ENCODE data around the gene TFPI. TPM values are rescaled to one million over a fixed set of nuclear protein-coding genes. Genes with fewer than 3 reads are reported as not detected.

TFPI gene
- total RNA-seq, 1 donor from 2014 or later, result 366 TPM

GRCh38 chr2:187434342-187434785 lies 119.9 kb downstream of the TFPI start:
- DNase-seq (no peak), ATAC-seq (no peak)
- H3K4me1 ChIP-seq, result no peaks in the 10 kb centered on the region
- no peak for TF ChIP-seq CTCF (IDR thresholded peaks at IDR 0.05)
- H3K27ac ChIP-seq, result no peak overlapping the region
- no peaks in the 10 kb centered on the region for H3K36me3 ChIP-seq
- no peak overlapping the region for H3K4me3 ChIP-seq
- H3K27me3 ChIP-seq, result no peaks in the 10 kb centered on the region
- intact Hi-C loops (cut with DNase I), result no loop called here
- H3K9me3 ChIP-seq, result no peaks in the 10 kb centered on the region

GRCh38 chr2:187431911-187432310 lies 122.3 kb downstream of the TFPI start:
- no peaks in the 10 kb centered on the region for H3K36me3 ChIP-seq
- intact Hi-C loops (cut with DNase I), result no loop called here
- TF ChIP-seq CTCF (IDR thresholded peaks at IDR 0.05), result no peak
- ATAC-seq (no peak), DNase-seq (no peak)
- no peak overlapping the region for H3K4me3 ChIP-seq
- H3K27me3 ChIP-seq, result no peaks in the 10 kb centered on the region
- no peaks in the 10 kb centered on the region for H3K9me3 ChIP-seq
- no peak overlapping the region for H3K27ac ChIP-seq
- no peaks in the 10 kb centered on the region for H3K4me1 ChIP-seq

GRCh38 chr2:187429989-187430388 lies 124.2 kb downstream of the TFPI start:
- Histone ChIP-seq H3K27ac (no peak overlapping the region), H3K36me3 (no peaks in the 10 kb centered on the region), H3K27me3 (no peaks in the 10 kb centered on the region), H3K4me3 (no peak overlapping the region), H3K4me1 (no peaks in the 10 kb centered on the region), H3K9me3 (no peaks in the 10 kb centered on the region)
- intact Hi-C loops (cut with DNase I), result no loop called here
- no peak for TF ChIP-seq CTCF (IDR thresholded peaks at IDR 0.05)
- ATAC-seq, result no peak
- no peak for DNase-seq

GRCh38 chr2:187424146-187424545 lies 130.1 kb downstream of the TFPI start:
- Histone ChIP-seq H3K9me3 (no peaks in the 10 kb centered on the region), H3K36me3 (no peaks in the 10 kb centered on the region), H3K27me3 (no peaks in the 10 kb centered on the region), H3K27ac (no peak overlapping the region), H3K4me3 (no peak overlapping the region), H3K4me1 (no peaks in the 10 kb centered on the region)
- DNase-seq (no peak), ATAC-seq (no peak)
- intact Hi-C loops (cut with DNase I), result no loop called here
- no peak for TF ChIP-seq CTCF (IDR thresholded peaks at IDR 0.05)

GRCh38 chr2:187422282-187422681 lies 132.0 kb downstream of the TFPI start:
- Histone ChIP-seq H3K9me3 (no peaks in the 10 kb centered on the region), H3K4me1 (no peaks in the 10 kb centered on the region), H3K27ac (no peak overlapping the region), H3K36me3 (no peaks in the 10 kb centered on the region), H3K4me3 (no peak overlapping the region), H3K27me3 (no peaks in the 10 kb centered on the region)
- no peak for TF ChIP-seq CTCF (IDR thresholded peaks at IDR 0.05)
- ATAC-seq, result no peak
- intact Hi-C loops (cut with DNase I), result no loop called here
- no peak for DNase-seq

- H3K27ac ChIP-seq, result no peak overlapping the region
- H3K36me3 ChIP-seq, result no peaks in the 10 kb centered on the region
- H3K4me1 ChIP-seq, result no peaks in the 10 kb centered on the region
- intact Hi-C loops (cut with DNase I), result no loop called here
- H3K4me3 ChIP-seq, result no peak overlapping the region
- H3K27me3 ChIP-seq, result no peaks in the 10 kb centered on the region
- no peak for TF ChIP-seq CTCF (IDR thresholded peaks at IDR 0.05)
- H3K9me3 ChIP-seq, result no peaks in the 10 kb centered on the region
- DNase-seq (no peak), ATAC-seq (no peak)
Measured at GRCh38 chr2:187421519-187421918, 132.7 kb downstream of the TFPI start.
